GM06990 (cell line): ENCODE data around the gene TMEM94.

Source experiments
- DNase-seq: peaks from one replicate; pipeline ENCODE4 v3.0.0-alpha.2; 2011; ENCODE audit not compliant: insufficient read length; ENCODE audit errors: extremely low read depth
- H3K27me3 ChIP-seq: replicated peaks from 2 replicates; pipeline ENCODE4 v1.6.0; 2011; ENCODE audit warnings: low read length; ENCODE audit not compliant: control insufficient read depth, insufficient read depth
- H3K36me3 ChIP-seq: 2 replicates; pipeline ENCODE4 v1.5.1; 2011; ENCODE audit warnings: low read length; ENCODE audit not compliant: control insufficient read depth, insufficient read depth
- H3K4me3 ChIP-seq: replicated peaks from 2 replicates; pipeline ENCODE4 v1.5.1; 2011; ENCODE audit warnings: low read depth, mild to moderate bottlenecking, control low read depth, low read length
- TF ChIP-seq, protein P1 (sequence below): IDR thresholded peaks from 2 replicates; pipeline ENCODE4 v1.5.1; 2011; ENCODE audit warnings: low read length, control low read depth, mild to moderate bottlenecking, inconsistent platforms; ENCODE audit not compliant: insufficient read depth, poor library complexity, severe bottlenecking

Gene TMEM94

GRCh38 chr17:75494326-75494877, 38.0 kb downstream of the TMEM94 start:
- TF ChIP-seq, protein P1, sequence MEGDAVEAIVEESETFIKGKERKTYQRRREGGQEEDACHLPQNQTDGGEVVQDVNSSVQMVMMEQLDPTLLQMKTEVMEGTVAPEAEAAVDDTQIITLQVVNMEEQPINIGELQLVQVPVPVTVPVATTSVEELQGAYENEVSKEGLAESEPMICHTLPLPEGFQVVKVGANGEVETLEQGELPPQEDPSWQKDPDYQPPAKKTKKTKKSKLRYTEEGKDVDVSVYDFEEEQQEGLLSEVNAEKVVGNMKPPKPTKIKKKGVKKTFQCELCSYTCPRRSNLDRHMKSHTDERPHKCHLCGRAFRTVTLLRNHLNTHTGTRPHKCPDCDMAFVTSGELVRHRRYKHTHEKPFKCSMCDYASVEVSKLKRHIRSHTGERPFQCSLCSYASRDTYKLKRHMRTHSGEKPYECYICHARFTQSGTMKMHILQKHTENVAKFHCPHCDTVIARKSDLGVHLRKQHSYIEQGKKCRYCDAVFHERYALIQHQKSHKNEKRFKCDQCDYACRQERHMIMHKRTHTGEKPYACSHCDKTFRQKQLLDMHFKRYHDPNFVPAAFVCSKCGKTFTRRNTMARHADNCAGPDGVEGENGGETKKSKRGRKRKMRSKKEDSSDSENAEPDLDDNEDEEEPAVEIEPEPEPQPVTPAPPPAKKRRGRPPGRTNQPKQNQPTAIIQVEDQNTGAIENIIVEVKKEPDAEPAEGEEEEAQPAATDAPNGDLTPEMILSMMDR = no peak
- H3K27me3 ChIP-seq = no peaks in the 10 kb centered on the region
- no peak for DNase-seq
- H3K36me3 ChIP-seq = peaks cover 36% of the 10 kb centered on the region
- H3K4me3 ChIP-seq = no peak overlapping the region

- Histone ChIP-seq H3K4me3 (no peak overlapping the region), H3K27me3 (no peaks in the 10 kb centered on the region), H3K36me3 (peaks cover 32% of the 10 kb centered on the region)
- TF ChIP-seq, protein P1 = no peak
- no peak for DNase-seq
These were observed 39.6 kb downstream of the TMEM94 start for GRCh38 chr17:75496005-75496404.

DNA sequence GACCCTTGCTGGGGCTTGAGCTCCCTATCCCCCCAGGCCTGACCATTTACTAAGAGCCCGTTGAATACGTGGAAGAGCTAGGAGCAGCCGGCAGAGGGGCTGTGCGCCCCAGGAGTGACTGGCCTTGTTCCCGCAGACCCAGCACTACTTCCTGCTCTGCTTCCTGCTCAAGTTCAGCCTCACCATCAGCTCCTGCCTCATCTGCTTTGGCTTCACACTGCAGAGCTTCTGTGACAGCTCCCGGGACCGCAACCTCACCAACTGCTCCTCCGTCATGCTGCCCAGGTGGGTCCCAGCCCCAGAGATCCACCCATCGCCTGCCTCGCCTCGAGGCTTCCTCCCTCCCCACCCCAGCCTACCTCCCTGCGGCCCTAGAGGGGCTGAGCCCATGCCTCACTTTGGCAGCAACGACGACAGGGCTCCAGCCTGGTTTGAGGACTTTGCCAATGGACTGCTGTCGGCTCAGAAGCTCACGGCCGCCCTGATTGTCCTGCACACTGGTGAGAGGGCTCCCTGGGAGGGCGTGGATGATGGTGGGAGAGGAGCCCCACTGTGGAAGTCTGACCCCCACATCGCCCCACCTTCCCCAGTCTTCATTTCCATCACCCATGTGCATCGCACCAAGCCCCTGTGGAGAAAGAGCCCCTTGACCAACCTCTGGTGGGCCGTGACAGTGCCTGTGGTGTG, 41.7 kb downstream of the TMEM94 start:
- no peak for DNase-seq
- Histone ChIP-seq H3K36me3 (peaks cover 21% of the 10 kb centered on the region), H3K4me3 (no peak overlapping the region), H3K27me3 (no peaks in the 10 kb centered on the region)
- TF ChIP-seq, protein P1 = no peak

DNA sequence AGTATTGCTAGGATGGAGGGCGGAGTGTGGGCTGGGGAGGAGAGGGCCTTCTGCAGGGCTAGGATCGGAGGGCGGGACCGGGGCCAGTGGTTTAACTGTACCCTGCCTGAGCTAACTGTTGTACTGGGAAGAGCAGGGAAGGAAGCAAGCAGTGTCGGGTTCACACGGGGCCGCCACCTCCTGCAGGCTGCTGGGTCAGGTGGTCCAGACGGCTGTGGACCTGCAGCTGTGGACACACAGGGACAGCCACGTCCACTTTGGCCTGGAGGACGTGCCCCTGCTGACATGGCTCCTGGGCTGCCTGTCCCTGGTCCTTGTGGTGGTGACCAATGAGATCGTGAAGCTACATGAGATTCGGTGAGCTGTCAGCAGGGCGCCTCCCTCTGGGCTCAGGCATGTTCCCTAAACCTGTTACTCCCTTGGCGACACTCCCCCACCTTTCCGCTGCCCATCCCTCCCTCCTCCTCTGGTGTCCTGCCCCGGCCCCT, 42.3 kb downstream of the TMEM94 start:
- TF ChIP-seq, protein P1 = no peak
- H3K36me3 ChIP-seq = peaks cover 18% of the 10 kb centered on the region
- H3K4me3 ChIP-seq = no peak overlapping the region
- DNase-seq = no peak
- no peaks in the 10 kb centered on the region for H3K27me3 ChIP-seq

DNA sequence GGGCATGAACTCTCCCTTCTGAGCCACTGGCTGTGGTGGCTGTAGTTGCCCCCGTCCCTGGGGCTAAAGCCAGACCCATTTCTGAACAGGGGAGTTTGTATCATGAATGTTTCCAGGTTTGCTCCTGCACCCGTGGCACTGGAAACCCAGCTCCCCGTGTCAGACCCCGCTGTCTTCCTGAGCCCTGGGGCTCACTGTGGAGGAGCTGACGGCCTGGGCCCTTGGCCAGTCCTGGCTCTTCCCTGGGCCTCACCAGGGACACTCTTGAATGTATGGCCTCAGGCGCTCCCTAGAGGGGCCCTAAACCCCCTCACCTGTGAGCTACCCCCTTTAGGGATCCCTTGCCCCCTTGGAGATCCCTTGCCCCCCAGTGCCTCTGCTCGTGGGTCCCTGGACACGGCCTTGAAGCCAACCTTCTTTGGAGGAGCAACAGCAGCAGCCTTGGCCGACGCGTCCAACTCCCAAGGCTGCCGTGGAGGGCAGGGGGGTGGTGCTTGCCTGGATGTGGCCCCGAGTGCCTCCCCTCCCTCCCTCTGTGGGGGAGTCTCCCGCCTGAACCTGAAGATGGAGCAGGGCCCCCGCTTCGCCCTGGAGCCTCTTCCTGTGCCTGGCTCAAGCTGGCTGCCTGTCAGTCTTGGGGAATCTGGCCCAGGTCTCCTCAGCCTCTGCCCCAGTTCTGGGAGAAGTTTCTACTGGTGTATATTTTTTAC, 43.0 kb downstream of the TMEM94 start:
- H3K27me3 ChIP-seq = no peaks in the 10 kb centered on the region
- H3K36me3 ChIP-seq = peaks cover 16% of the 10 kb centered on the region
- TF ChIP-seq, protein P1 = no peak

More for the DNA sequence above, 43.0 kb downstream of the TMEM94 start:
- no peak for DNase-seq
- H3K4me3 ChIP-seq = no peak overlapping the region
